ENCODE measurements around the gene DPCD.

- no peak for TF ChIP-seq CTCF (IDR thresholded peaks at IDR 0.05; ENCODE audit: borderline replicate concordance, extremely low read depth, low read length, poor library complexity, severe bottlenecking)
- TF ChIP-seq EZH2 (IDR thresholded peaks at IDR 0.05; ENCODE audit: borderline replicate concordance, low read depth, low read length, severe bottlenecking) = no peak
These were observed 26.8 kb upstream of the DPCD start for GRCh38 chr10:101561068-101561915.
